ENCODE measurements around the gene PPIG.
A peak's percentile ranks its signal among the peaks of the same experiment; 100 is the strongest.

Gene PPIG

GRCh38 chr2:169644173-169644572 lies 60.0 kb downstream of the PPIG start:
- TF ChIP-seq MAX (IDR thresholded peaks at IDR 0.05; ENCODE audit: low read depth, low read length), result no peak
- no peak for DNase-seq (ENCODE audit: low read depth)
- no peak overlapping the region for H3K4me3 ChIP-seq (ENCODE audit: low read depth, low read length)

- H3K4me3 ChIP-seq (ENCODE audit: low read depth, low read length), result no peak overlapping the region
- TF ChIP-seq MAX (IDR thresholded peaks at IDR 0.05; ENCODE audit: low read depth, low read length) (no peak), MYC (IDR thresholded peaks at IDR 0.05; ENCODE audit: low read depth, low read length) (no peak), CTCF (IDR thresholded peaks at IDR 0.05; ENCODE audit: low read depth, low read length) (no peak), POLR2A (IDR thresholded peaks at IDR 0.05; ENCODE audit: extremely low read depth, insufficient read length) (no peak)
- DNase-seq (ENCODE audit: low read depth), result no peak
Observed at GRCh38 chr2:169647496-169647895, 63.3 kb downstream of the PPIG start.

- no peak for DNase-seq (ENCODE audit: low read depth)
- H3K4me3 ChIP-seq (ENCODE audit: low read depth, low read length), result no peak overlapping the region
- TF ChIP-seq CTCF (IDR thresholded peaks at IDR 0.05; ENCODE audit: low read depth, low read length) (no peak), POLR2A (IDR thresholded peaks at IDR 0.05; ENCODE audit: extremely low read depth, insufficient read length) (no peak), MYC (IDR thresholded peaks at IDR 0.05; ENCODE audit: low read depth, low read length) (no peak), MAX (IDR thresholded peaks at IDR 0.05; ENCODE audit: low read depth, low read length) (no peak)
Observed at GRCh38 chr2:169649278-169649677, 65.1 kb downstream of the PPIG start.

GRCh38 chr2:169653636-169654035 lies 69.5 kb downstream of the PPIG start:
- no peak overlapping the region for H3K4me3 ChIP-seq (ENCODE audit: low read depth, low read length)
- no peak for TF ChIP-seq CTCF (IDR thresholded peaks at IDR 0.05; ENCODE audit: low read depth, low read length)
- no peak for TF ChIP-seq POLR2A (IDR thresholded peaks at IDR 0.05; ENCODE audit: extremely low read depth, insufficient read length)
- no peak for TF ChIP-seq MYC (IDR thresholded peaks at IDR 0.05; ENCODE audit: low read depth, low read length)
- TF ChIP-seq MAX (IDR thresholded peaks at IDR 0.05; ENCODE audit: low read depth, low read length), result no peak
- DNase-seq (ENCODE audit: low read depth), result peak; percentile 21

GRCh38 chr2:169656164-169656563 lies 72.0 kb downstream of the PPIG start:
- H3K4me3 ChIP-seq (ENCODE audit: low read depth, low read length), result no peak overlapping the region
- TF ChIP-seq MYC (IDR thresholded peaks at IDR 0.05; ENCODE audit: low read depth, low read length), result no peak
- TF ChIP-seq CTCF (IDR thresholded peaks at IDR 0.05; ENCODE audit: low read depth, low read length), result no peak
- no peak for TF ChIP-seq POLR2A (IDR thresholded peaks at IDR 0.05; ENCODE audit: extremely low read depth, insufficient read length)
- DNase-seq (ENCODE audit: low read depth), result no peak

GRCh38 chr2:169658877-169659276 lies 74.7 kb downstream of the PPIG start:
- no peak overlapping the region for H3K4me3 ChIP-seq (ENCODE audit: low read depth, low read length)
- DNase-seq (ENCODE audit: low read depth), result no peak
- no peak for TF ChIP-seq CTCF (IDR thresholded peaks at IDR 0.05; ENCODE audit: low read depth, low read length)
- no peak for TF ChIP-seq MAX (IDR thresholded peaks at IDR 0.05; ENCODE audit: low read depth, low read length)
- TF ChIP-seq POLR2A (IDR thresholded peaks at IDR 0.05; ENCODE audit: extremely low read depth, insufficient read length), result no peak
- no peak for TF ChIP-seq MYC (IDR thresholded peaks at IDR 0.05; ENCODE audit: low read depth, low read length)

Data from NB4 (cell line).